NCI-H187 treated with DMSO at 0.1 percent for 48 hours (cell line): Measurements from ENCODE around the gene GOLGA5.
"Not testable (repeated sequence)": the region's sequence is repeated elsewhere in the genome, so short reads cannot be mapped to it uniquely, and the experiment has no call there.

Source experiments
- DNase-seq: peaks from one replicate; lab custom pipeline; 2025; lab: John Stamatoyannopoulos, UW

The GOLGA5 gene, protein sequence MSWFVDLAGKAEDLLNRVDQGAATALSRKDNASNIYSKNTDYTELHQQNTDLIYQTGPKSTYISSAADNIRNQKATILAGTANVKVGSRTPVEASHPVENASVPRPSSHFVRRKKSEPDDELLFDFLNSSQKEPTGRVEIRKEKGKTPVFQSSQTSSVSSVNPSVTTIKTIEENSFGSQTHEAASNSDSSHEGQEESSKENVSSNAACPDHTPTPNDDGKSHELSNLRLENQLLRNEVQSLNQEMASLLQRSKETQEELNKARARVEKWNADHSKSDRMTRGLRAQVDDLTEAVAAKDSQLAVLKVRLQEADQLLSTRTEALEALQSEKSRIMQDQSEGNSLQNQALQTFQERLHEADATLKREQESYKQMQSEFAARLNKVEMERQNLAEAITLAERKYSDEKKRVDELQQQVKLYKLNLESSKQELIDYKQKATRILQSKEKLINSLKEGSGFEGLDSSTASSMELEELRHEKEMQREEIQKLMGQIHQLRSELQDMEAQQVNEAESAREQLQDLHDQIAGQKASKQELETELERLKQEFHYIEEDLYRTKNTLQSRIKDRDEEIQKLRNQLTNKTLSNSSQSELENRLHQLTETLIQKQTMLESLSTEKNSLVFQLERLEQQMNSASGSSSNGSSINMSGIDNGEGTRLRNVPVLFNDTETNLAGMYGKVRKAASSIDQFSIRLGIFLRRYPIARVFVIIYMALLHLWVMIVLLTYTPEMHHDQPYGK

DNA sequence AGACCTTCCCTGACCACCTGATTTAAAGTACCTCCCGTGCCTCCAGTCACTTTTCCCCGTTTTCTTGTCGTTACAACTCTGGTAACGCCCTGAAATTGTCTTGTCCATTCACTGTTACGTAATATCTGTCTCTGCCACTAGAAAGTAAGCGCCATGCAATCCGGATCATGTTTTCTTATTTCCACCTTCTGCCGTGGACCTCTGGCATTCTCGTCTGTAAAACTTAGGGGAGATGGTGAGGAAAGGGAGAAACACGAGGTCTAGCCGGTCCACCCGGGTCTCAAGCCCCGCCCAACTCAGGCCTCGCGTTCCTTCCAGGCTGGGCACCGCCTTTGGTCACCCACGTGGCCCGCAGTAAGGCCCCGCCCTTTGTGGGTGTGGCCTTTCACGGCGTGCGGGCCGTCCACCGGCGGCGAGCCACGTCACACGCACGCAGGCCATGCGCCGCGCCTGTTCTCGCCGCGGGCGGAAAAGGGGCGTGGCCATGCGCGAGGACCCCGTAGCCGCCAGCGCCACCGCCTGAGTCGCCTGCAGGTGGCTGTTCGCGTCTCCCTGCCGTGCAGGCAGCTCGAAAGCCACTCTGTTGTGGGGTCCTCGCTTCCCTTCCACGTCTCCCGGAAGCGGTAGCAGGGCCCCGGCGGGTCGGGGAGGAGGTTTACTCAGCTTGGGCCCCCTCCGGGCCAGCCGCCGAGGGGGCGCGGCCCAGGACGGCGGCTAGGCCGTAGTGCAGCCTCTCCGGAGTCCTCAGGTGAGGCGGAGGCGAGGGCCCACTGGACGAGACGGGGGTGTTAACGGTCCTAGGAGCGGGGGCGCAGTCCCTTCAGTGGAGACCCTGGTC lies at the start of gene GOLGA5:
Gene GOLGA5 (plus strand): TSS at position 597 of the 838 bp plus-strand sequence. CDS start 3,133 bp downstream, outside the sequence.
- peak; percentile 69 for DNase-seq

DNA sequence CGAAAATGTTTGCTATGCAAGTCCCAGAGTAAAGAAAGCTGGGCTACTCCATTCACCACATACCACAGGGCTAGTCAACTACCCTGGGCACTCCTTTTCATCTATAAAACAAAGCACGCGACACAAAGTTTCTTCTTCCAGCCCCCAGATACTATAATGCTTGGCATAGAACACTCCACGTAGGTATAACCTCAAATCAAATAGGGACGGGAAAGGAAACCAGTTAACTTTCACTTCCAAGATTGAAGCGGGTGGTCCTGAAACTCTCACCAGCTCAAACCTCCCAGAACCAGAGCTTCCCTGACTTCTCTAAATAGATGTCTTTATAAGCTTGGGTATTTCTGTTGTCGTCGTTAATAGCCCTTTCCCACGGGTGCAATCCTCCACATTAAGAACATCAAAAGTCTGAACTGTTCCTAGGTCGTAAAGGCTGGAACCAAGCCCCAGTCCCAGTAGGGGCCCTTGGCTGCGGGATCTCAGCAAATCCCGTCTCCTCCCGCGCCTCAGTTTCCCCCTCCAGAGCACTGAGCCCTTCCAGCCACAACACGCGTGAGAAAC lies 46.3 kb upstream of the GOLGA5 start:
- no peak for DNase-seq

DNA sequence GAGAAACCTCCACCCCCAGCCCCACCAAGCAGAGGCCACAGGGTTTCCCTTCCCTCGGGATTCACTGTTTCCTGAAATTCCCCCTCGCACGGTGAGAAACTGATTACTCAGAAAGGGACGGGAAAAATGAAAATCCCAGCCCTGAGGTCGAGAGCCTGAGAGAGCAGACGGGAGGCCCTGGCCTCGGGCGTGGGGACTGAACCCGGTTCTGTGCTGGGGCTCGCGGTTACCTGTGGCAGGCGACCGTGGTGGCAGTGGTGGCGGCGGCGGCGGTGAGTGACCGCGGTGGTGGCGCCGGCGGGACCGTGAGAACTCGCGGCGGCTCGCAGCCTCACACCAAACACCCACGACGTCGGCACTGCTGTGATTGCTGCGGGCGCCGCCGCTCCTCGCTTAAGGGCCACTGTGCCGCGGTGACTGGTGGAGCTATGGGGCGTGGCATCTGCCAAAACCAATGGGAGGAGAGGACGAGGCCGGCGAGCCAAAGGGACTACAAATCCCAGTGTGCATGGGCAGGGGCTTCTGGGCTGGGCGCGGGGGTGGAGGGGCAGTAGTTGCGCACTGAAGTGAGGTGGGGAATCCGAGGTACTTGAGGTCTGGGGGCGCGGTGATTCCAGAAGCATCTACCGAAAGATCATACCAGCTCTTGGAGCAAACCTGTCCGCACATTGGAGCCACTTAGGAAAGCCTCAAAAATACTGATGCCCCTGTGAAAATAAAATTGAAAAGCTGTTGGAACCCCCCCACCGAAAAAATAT lies 45.7 kb upstream of the GOLGA5 start, which contains the start of gene LGMN:
Gene LGMN (minus strand): TSS at position 369 of the 758 bp plus-strand sequence. CDS start 15,841 bp downstream, outside the sequence.
- DNase-seq, result peak; percentile 94

DNA sequence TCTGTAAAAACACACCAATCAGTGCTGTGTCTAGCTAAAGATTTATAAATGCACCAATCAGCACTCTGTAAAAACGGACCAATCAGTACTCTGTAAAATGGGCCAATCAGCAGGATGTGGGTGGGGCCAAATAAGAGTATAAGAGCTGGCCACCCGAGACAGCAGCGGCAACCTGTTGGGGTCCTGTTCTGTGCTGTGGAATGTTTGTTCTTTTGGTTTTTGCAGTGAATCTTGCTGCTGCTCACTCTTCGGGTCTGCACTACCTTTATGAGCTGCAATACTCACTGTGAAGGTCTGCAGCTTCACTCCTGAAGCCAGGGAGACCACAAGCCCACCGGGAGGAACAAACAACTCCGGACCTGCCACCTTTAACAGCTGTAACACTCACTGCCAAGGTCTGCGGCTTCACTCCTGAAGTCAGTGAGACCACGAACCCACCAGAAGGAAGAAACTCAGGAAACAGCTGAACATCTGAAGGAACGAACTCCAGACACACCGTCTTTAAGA lies 43.8 kb upstream of the GOLGA5 start:
- not testable (repeated sequence) for DNase-seq

DNA sequence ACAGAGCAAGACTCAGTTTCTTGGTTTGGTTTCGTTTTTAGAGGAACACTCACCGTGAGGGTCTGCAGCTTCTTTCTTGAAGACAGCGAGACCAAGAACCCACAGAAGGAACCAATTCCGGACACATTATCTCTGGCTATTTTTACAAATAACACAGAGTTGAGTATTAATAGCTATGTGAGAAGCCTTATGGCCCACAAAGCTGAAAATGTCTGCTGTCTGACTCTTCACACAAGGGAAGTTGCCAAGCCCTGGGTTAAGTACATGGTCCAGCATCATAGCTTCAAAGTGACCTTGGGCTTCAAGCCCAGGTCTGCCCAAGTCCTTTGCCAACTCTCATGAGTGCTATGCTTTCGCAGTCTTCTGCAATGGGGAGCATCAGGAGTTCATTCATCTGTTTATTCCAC lies 43.1 kb upstream of the GOLGA5 start:
- DNase-seq, result no peak

DNA sequence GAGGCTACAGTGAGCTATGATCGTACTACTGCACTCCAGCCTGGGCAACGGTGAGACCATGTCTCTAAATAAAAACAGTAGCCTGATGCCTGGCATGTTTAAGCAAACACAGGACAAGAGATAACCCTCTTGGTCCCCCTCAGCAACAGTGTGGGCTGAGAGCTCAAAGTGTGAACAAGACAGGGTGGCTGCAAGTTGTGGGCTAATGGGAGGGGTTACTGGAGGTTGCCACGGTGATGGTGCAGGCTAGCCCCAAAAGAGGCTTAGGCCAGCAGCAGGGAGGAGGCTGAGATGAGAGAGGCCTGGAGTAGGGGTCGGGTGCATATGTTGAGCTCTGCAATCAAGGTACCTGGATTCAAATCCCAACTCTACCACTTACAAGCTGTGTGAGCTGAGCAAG lies 42.3 kb upstream of the GOLGA5 start:
- no peak for DNase-seq

DNA sequence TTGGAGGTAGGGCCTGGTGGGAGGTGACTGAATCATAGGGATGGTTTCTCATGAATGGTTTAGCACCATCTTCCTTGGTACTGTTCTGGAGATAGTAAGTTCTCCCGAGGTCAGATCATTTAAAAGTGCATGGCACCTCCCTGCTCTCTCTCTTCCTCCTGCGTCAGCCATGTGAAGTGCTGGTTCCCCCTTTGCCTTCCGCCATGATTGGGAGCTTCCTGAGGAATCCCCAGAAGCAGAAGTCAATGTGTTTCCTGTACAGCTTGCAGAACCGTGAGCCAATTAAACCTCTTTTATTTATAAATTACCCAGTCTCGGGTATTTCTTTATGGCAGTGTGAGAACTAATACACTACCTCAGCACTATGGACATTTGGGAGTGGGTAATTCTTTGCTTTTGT lies 40.9 kb upstream of the GOLGA5 start:
- no peak for DNase-seq

DNA sequence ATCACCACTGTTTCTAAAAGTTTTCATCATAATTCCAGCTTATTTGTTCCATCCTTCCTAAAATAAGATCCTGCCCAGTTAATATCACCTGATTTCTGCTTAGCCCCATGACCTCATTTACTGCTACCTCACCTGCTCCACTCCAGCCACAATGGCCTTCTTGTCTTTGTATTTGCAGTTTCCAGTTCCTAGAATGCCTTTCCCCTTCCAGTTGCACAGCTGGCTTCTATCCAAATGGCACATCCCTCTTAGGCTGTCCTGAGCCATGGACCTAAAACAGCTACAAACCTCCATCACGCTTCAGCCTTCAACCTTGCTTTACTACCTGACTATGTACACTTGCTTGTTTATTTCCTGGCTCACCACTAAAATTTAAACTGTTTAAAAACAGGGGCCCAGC lies 39.1 kb upstream of the GOLGA5 start:
- no peak for DNase-seq

DNA sequence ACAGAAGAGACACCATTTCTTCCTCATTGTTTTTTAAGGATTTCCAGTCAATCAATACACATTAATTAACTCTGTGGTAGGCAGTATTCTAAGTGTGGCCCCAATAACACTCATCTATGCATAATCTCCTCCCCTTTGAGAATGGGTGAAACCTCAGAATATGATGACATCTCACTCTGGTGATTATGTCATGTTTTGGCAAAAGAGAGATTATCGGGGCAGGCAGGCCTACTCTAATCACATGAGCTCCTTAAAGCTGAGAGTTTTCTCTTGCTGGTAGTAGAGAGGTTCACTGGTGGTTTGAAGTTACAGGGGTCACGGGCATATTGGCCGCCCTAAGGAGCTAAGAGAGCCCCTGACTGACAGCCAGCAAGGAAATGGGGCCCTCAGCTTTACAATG lies 38.6 kb upstream of the GOLGA5 start:
- no peak for DNase-seq

DNA sequence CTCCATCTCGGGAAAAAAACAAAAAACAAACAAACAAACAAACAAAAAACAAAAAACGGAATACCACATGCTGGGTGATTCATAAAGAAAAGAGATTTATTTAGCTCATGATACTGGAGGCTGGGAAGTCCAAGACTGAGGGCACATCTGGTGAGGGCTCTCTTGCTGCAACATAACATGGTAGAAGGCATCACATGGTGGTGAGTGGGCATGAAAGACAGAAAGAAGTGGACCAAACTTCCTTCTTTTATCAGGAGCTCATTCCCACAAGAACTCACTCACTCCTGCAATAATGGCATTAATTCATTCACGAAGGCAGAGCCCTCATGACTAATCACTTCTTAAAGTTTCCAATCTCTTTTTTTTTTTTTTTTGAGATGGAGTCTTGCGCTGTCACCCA lies 37.7 kb upstream of the GOLGA5 start:
- DNase-seq, result no peak

DNA sequence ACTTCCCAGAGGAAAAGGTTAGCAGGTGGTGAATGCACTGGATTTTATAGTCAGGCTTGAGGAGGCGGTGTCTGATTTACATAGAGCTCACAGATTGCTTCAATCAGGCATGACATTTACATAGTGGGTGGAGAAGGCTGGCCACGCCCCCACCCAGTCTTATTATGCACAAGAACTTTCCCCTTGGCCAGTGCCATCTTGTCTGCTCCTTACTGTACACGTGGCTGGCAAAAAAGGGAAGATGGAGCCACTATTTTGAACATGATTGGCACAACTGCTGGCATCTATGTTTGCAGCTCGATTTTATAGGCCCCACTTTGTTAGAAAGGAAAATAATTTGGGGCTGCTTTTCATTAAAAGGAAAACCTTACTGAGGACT lies 34.8 kb upstream of the GOLGA5 start:
- DNase-seq, result peak; percentile 33

DNA sequence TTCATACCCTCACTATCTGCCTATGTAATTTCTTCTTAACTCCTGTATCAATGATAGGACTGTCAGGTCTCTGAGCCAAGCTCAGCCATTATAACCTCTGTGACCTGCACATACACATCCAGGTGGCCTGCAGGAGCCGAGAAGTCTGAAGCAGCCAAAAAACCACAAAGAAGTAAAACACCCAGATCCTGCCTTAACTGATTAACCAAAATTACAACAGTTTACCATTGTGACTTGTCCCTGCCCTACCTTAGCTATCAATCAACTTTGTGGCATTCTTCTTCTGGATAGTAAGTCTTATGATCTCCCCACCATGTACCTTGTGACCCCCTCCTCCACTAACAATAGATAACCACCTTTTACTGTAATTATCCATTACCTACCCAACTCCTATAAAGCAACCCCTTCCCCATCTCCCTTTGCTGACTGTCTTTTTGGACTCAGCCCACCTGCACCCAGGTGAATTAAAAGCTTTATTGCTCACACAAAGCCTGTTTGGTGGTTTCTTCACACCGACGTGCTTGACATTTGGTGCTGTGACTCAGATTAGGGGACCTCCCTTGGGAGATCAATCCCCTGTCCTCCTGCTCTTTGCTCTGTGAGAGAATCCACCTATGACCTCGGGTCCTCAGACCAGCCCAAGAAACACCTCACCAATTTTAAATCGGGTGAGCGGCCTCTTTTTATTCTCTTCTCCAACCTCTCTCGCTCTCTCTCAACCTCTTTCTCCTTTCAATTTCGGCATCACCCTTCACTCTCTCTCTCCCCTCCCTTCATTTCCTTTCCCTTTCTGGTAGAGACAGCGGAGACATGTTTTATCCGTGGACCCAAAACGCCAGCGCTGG lies 34.2 kb upstream of the GOLGA5 start:
- DNase-seq, result no peak

DNA sequence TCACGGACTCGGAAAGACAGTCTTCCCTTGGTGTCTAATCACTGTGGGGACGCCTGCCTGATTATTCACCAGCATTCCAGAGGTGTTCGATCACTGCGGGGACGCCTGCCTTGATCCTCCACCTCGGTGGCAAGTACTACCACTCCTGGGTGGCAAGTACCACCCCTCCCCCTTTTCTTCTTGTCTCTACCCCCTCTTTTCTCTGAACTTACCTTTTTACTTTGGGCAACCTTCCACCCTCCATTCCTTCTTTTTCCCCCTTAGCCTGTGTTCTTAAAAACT lies 33.6 kb upstream of the GOLGA5 start:
- DNase-seq, result no peak

DNA sequence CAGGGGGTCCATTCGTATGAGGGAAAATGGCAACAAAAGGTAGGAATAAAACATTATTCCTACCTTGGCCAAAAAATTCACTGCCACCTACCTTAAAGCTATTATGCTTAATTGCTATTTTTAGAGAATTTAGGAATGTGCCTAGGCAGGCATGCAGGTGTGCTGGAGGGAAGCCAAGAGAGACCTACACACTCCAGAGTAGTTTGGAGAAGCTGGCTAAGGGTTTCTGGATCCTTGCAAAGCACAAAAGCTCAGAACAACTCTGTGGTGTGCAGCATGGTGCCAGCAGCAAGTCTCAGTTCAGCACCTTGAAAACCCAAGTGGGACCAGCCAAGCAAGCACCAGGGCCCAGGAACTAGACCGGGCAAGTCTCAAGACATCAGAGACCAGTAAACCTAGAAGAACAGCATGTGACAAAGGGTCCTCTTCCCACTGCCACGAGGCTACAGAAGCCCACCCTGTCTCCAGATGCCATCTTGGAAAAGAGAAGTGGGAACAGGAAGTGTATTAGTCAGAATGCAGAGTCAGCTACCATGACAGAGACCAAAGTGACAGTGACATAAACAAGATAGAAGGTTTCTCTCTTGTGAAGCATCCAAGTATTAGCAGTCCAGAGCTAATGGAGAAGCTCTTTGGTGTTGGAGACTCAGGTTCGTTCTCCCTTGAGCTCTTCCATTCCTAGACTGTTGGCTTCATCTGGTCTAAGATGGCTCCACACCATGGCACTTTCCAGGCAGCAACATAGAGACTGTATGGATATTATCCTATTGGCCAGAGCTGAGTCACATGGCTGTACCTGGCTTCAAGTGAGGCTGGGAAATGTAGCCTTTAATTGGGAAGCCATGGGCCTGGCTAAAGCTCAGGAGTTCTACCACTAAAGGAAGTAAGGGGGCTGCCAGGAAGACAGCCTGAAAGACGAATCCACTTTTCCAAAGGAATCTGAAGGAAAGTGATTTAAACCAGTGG lies 30.2 kb upstream of the GOLGA5 start:
- DNase-seq, result not testable (repeated sequence)

DNA sequence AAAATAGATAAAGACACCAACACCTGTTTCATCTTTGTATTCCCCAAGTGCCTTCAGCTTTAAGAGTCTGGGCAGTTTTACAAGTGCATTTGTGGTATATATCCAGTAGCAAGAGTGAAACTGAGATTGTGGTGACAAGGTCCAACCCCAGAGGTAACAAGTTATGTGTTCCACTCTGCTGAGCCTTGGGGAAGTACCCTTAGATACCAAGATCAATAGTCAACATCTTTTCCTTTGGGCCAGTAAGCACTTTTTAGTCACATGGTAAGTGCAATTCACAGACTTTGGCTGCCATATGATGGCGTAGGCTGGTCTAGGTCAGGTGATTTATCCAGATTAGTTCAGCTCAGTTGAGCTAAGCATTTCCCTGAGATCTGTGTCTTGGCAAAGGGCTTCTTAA lies 25.9 kb upstream of the GOLGA5 start:
- not testable (repeated sequence) for DNase-seq

DNA sequence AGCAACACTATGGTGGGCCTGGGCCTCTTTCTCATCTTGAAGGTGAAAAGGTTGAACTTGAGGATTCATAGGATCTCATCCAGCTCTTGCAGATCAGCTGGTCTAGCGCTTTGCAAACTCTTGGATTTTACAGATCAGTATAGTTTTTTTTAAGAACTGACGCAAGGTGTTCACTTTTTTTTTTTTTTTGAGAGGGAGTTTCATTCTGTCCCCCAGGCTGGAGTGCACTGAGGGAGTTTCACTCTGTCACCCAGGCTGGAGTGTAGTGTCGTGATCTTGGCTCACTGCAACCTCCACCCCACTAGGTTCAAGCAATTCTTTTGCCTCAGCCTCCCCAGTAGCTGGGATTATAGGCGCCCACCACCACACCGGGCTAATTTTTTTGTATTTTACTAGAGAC lies 25.3 kb upstream of the GOLGA5 start:
- no peak for DNase-seq

DNA sequence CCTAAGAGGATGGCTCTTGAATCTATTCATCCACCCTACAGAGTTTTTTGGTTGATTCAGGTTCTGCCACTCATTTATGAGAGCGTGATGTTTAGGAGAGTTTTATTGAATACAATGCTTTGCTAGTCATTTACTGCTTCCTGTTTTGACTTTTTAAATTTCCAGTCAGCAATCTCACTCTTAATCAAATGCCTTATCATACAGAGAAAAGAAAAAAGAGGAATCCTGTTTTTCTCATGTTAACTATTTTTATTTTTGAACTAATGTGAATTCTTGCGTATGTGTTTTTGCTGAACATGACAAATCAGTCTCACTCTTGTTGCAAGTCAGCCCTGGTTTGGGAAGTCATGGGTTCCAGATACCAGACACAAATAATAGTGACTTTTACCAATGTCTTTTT lies 23.6 kb upstream of the GOLGA5 start:
- DNase-seq, result no peak

DNA sequence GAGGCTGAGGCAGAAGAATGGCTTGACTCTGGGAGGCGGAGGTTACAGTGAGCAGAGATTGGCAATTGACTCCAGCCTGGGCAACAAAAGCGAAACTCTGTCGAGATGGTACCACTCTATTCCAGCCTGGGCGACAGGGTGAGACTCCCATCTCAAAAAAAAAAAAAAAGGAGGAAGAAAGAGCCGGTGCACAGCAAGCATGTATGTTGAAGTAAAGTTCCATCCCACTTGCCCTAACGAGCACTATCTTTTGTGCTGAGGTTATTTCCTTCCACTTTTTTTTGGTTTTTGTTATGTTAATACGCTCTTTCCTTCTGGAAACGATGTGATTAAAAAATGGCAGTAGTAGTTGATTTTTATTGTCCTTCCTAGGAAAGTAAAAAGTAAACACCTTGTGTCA lies 19.5 kb upstream of the GOLGA5 start:
- DNase-seq, result no peak

DNA sequence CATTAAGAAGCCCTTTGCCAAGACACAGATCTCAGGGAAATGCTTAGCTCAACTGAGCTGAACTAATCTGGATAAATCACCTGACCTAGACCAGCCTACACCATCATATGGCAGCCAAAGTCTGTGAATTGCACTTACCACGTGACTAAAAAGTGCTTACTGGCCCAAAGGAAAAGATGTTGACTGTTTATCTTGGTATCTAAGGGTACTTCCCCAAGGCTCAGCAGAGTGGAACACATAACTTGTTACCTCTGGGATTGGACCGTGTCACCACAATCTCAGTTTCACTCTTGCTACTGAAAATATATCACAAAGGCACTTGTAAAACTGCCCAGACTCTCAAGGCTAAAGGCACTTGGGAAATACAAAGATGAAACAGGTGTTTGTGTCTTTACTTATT lies 18.8 kb upstream of the GOLGA5 start:
- DNase-seq, result not testable (repeated sequence)
